HG03521 (cell line): ENCODE measurements around the gene SLC24A4.
"Not testable (repeated sequence)": the region's sequence is repeated elsewhere in the genome, so short reads cannot be mapped to it uniquely, and the experiment has no call there.

Experiments
- ATAC-seq: cut with Tn5 transposase; IDR thresholded peaks from one replicate; pipeline ENCODE4 v1.9.1; 2021; ENCODE audit warnings: mild to moderate bottlenecking, moderate library complexity; ENCODE audit not compliant: unreplicated experiment

SLC24A4 gene

GRCh38 chr14:92515546-92516343 is 192.8 kb downstream of the SLC24A4 start:
- ATAC-seq, result no peak

- ATAC-seq, result no peak
Measured at GRCh38 chr14:92516344-92516965, 193.5 kb downstream of the SLC24A4 start.

- no peak for ATAC-seq
Measured at GRCh38 chr14:92516966-92517506, 194.1 kb downstream of the SLC24A4 start.

- ATAC-seq, result no peak
Measured at GRCh38 chr14:92517761-92518160, 194.8 kb downstream of the SLC24A4 start.

GRCh38 chr14:92519246-92520101 is 196.5 kb downstream of the SLC24A4 start:
- no peak for ATAC-seq

- no peak for ATAC-seq
Measured at GRCh38 chr14:92520102-92521057, 197.4 kb downstream of the SLC24A4 start.

GRCh38 chr14:92521058-92521415 is 198.1 kb downstream of the SLC24A4 start:
- ATAC-seq, result no peak

GRCh38 chr14:92523752-92524151 is 200.8 kb downstream of the SLC24A4 start:
- ATAC-seq, result no peak

GRCh38 chr14:92524602-92525185 is 201.7 kb downstream of the SLC24A4 start:
- no peak for ATAC-seq

- ATAC-seq, result no peak
Measured at GRCh38 chr14:92525322-92526095, 202.5 kb downstream of the SLC24A4 start.

- no peak for ATAC-seq
Measured at GRCh38 chr14:92527721-92528120, 204.8 kb downstream of the SLC24A4 start.

GRCh38 chr14:92528486-92529100 is 205.6 kb downstream of the SLC24A4 start:
- no peak for ATAC-seq

- ATAC-seq, result no peak
Measured at GRCh38 chr14:92529903-92530302, 206.9 kb downstream of the SLC24A4 start.

- ATAC-seq, result no peak
Measured at GRCh38 chr14:92531106-92531873, 208.3 kb downstream of the SLC24A4 start.

- ATAC-seq, result no peak
Measured at GRCh38 chr14:92532490-92533163, 209.7 kb downstream of the SLC24A4 start.

GRCh38 chr14:92534932-92535643 is 212.1 kb downstream of the SLC24A4 start:
- no peak for ATAC-seq

- ATAC-seq, result not testable (repeated sequence)
Measured at GRCh38 chr14:92536231-92536630, 213.3 kb downstream of the SLC24A4 start.
